K562 (cell line): ENCODE measurements around the gene FIGLA. TPM values are rescaled to one million over a fixed set of nuclear protein-coding genes. Genes with fewer than 3 reads are reported as not detected.

Source experiments
- ATAC-seq: fragments of 200-7000 bp; cut with Tn5 transposase; 3 replicates; pipeline ENCODE4 v1.9.1; 2020; ENCODE audit warnings: moderate library complexity
- BruUV-seq: library from RNA; stranded (reverse); fragments of 400-500 nt; replicated peaks from 2 replicates; lab custom pipeline; 2021; lab: Mats Ljungman, UMichigan
- CTCF ChIA-PET: fragments of 300-600 bp; formaldehyde crosslinking; extraction: SDS; loops from one replicate; lab custom pipeline; 2021; ENCODE audit warnings: low intra/inter-chr PET ratio; lab: Yijun Ruan, JAX
- POLR2A ChIA-PET: fragments of 300-600, 350-650 bp; sonication (Branson Sonifier 250); formaldehyde crosslinking; extraction: SDS; loops from one replicate; lab custom pipeline; 2021; ENCODE audit warnings: antibody characterized with exemption, inconsistent platforms; lab: Yijun Ruan, JAX
- DNase-seq, 4 experiments: peaks; one replicate each; pipeline versions ENCODE4 v3.0.0 to v3.0.0-alpha.2; 2011 to 2018; ENCODE audit warnings: low spot score in 3 of 4, mixed read lengths in 3 of 4; ENCODE audit errors: extremely low read depth in 1 of 4
- FAIRE-seq: peaks from 2 replicates; lab custom pipeline; 2011; peaks lifted over from hg19 to GRCh38; lab: Jason Lieb, UNC
- H2AFZ ChIP-seq: 2 replicates; pipeline ENCODE4 v1.6.0; 2011; ENCODE audit warnings: low read depth, low read length, control low read depth, inconsistent platforms
- H3K27ac ChIP-seq: fragments of 200-600 bp; 3 replicates; pipeline ENCODE4 v1.8.0; 2011; ENCODE audit warnings: low read depth, mild to moderate bottlenecking, control low read depth, inconsistent platforms, low read length, moderate library complexity, mixed read lengths; ENCODE audit errors: extremely low read depth
- H3K27me3 ChIP-seq, 2 experiments: fragments of 300-600 bp in 1 of 2; 2 replicates in 1 of 2; 3 replicates in 1 of 2; pipeline versions ENCODE4 v1.6.0 to v1.8.0; 2011; ENCODE audit warnings: inconsistent platforms in 2 of 2, low read length in 2 of 2, mild to moderate bottlenecking in 1 of 2, mixed read lengths in 1 of 2, moderate library complexity in 1 of 2; ENCODE audit not compliant: control insufficient read depth in 2 of 2, insufficient read depth in 2 of 2
- H3K36me3 ChIP-seq: fragments of 300-600 bp; 3 replicates; pipeline ENCODE4 v1.8.0; 2011; ENCODE audit warnings: mild to moderate bottlenecking, low read length, inconsistent platforms; ENCODE audit not compliant: control insufficient read depth, insufficient read depth
- H3K4me1 ChIP-seq, 2 experiments: fragments of 200-600 bp in 1 of 2; replicated peaks in 1 of 2; 2 replicates in 1 of 2; 3 replicates in 1 of 2; pipeline versions ENCODE4 v1.5.1 to v1.8.0; 2011; ENCODE audit warnings: inconsistent platforms in 2 of 2, low read length in 2 of 2, mild to moderate bottlenecking in 1 of 2, mixed read lengths in 1 of 2, moderate library complexity in 1 of 2; ENCODE audit not compliant: control insufficient read depth in 2 of 2, insufficient read depth in 2 of 2
- H3K4me2 ChIP-seq: 2 replicates; pipeline ENCODE4 v1.6.1; 2011; ENCODE audit warnings: low read length, control low read depth, inconsistent platforms, mixed read lengths; ENCODE audit not compliant: insufficient read depth
- H3K4me3 ChIP-seq: fragments of 200-600 bp; sonication (generic), shearing (Covaris generic); 2 replicates; pipeline ENCODE4 v1.5.1; 2016; ENCODE audit warnings: control low read depth, inconsistent platforms
- H3K79me2 ChIP-seq: fragments of 200-600 bp; 3 replicates; pipeline ENCODE4 v1.8.0; 2011; ENCODE audit warnings: low read length, inconsistent platforms; ENCODE audit not compliant: control insufficient read depth, insufficient read depth
- H3K9ac ChIP-seq, 2 experiments: 2 replicates each; pipeline versions ENCODE4 v1.6.0 to v1.6.1; 2011; ENCODE audit warnings: low read depth in 2 of 2, low read length in 2 of 2, control low read depth in 1 of 2, inconsistent platforms in 1 of 2, mild to moderate bottlenecking in 1 of 2, mixed read lengths in 1 of 2; ENCODE audit not compliant: insufficient read depth in 1 of 2
- H3K9me1 ChIP-seq: one replicate; pipeline ENCODE4 v1.6.0; 2011; ENCODE audit warnings: inconsistent platforms, mild to moderate bottlenecking, low read length, moderate library complexity; ENCODE audit not compliant: control insufficient read depth, insufficient read depth
- H3K9me3 ChIP-seq: replicated peaks from 2 replicates; pipeline ENCODE4 v1.5.1; 2011; ENCODE audit warnings: low read depth, low read length, inconsistent platforms; ENCODE audit not compliant: control insufficient read depth, insufficient read depth
- H4K20me1 ChIP-seq: replicated peaks from 2 replicates; pipeline ENCODE4 v1.6.1; 2011; ENCODE audit warnings: low read length, inconsistent platforms, mixed read lengths; ENCODE audit not compliant: control insufficient read depth, insufficient read depth
- ATF7 ChIP-seq: fragments of 450-650 bp; IDR thresholded peaks from 2 replicates; pipeline ENCODE4 v1.7.1; 2014; ENCODE audit warnings: mild to moderate bottlenecking, moderate library complexity
- BHLHE40 ChIP-seq: IDR thresholded peaks from 2 replicates; pipeline ENCODE4 v1.6.1; 2011; ENCODE audit warnings: low read length, improper control_type of control experiment
- CCNT2 ChIP-seq: IDR thresholded peaks from 2 replicates; pipeline ENCODE4 v1.6.1; 2011; ENCODE audit warnings: borderline replicate concordance, low read depth, mild to moderate bottlenecking, moderate library complexity, mixed read lengths, low read length; ENCODE audit not compliant: insufficient read length; ENCODE audit errors: extremely low read depth
- E2F3 ChIP-seq: fragments of 250-450 bp; sonication (Bioruptor Pico); IDR thresholded peaks from 2 replicates; pipeline ENCODE4 v1.4.0; 2020; ENCODE audit warnings: mild to moderate bottlenecking
- EP300 ChIP-seq: IDR thresholded peaks from 2 replicates; pipeline ENCODE4 v1.6.1; 2012; ENCODE audit warnings: low read length, improper control_type of control experiment
- FUS ChIP-seq: fragments of 200-400 bp; formaldehyde crosslinking; optimal IDR thresholded peaks from 2 replicates; pipeline ENCODE3; 2017; ENCODE audit warnings: low read depth, low read length
- KDM1A ChIP-seq, 2 experiments: fragments of 450-650 bp; IDR thresholded peaks; 2 replicates each; pipeline ENCODE4 v1.6.1; 2016; ENCODE audit warnings: mild to moderate bottlenecking in 2 of 2
- MEIS2 ChIP-seq: fragments of 450-650 bp; IDR thresholded peaks from 2 replicates; pipeline ENCODE4 v1.6.1; 2014; ENCODE audit warnings: mild to moderate bottlenecking; ENCODE audit not compliant: partially characterized antibody
- MTF1 ChIP-seq: fragments of 250-450 bp; sonication (Bioruptor Pico); IDR thresholded peaks from 2 replicates; pipeline ENCODE4 v1.9.0; 2021; ENCODE audit warnings: moderate library complexity, mild to moderate bottlenecking, inconsistent platforms, borderline replicate concordance
- MYC ChIP-seq, 2 experiments: fragments of 250-450 bp in 1 of 2; sonication (Bioruptor Pico) in 1 of 2; IDR thresholded peaks; 2 replicates each; pipeline versions ENCODE4 v1.5.1 to v1.6.1; 2012 to 2021; ENCODE audit warnings: low read depth in 2 of 2, borderline replicate concordance in 1 of 2, improper control_type of control experiment in 1 of 2, low read length in 1 of 2, mild to moderate bottlenecking in 1 of 2, moderate library complexity in 1 of 2
- NCOA2 ChIP-seq, 2 experiments: fragments of 450-650 bp; IDR thresholded peaks; 2 replicates each; pipeline ENCODE4 v1.6.1; 2018; ENCODE audit warnings: mild to moderate bottlenecking in 2 of 2, moderate library complexity in 1 of 2; ENCODE audit not compliant: partially characterized antibody in 2 of 2
- SMARCE1 ChIP-seq: fragments of 450-650 bp; IDR thresholded peaks from 2 replicates; pipeline ENCODE4 v1.7.1; 2016; ENCODE audit warnings: mild to moderate bottlenecking
- WGBS: fragments of 100-300 bp; shearing (Covaris generic); methylation state at CpG from one replicate; pipeline ENCODE4 v1.1.6; 2016; ENCODE audit warnings: low coverage, mixed read lengths; ENCODE audit not compliant: insufficient coverage; ENCODE audit errors: missing lambda C conversion rate; 5-methylcytosine and 5-hydroxymethylcytosine counted together
- in situ Hi-C: fragments of 300-500 bp; cut with MboI; formaldehyde crosslinking; loops from 4 replicates; pipeline ENCODE4 v1.15.0; 2018; ENCODE audit warnings: inconsistent platforms, mixed read lengths
- intact Hi-C: fragments of 100-400 bp; cut with micrococcal nuclease; formaldehyde crosslinking; loops from 2 replicates; pipeline ENCODE4 v1.14.2; 2022
- polyA plus RNA-seq, 8 experiments: library from polyadenylated mRNA; depleted of rRNA in 4 of 8; stranded (reverse) in 5 of 8; unstranded in 3 of 8; fragments of >200 nt; fragmentation: Nextera tagmentation in 2 of 8; fragmentation: Illumina TruSeq in 1 of 8; extraction: Ambion mirVana in 2 of 8; extraction: Trizol in 1 of 8; gene quantifications; 2 replicates each; pipeline versions ENCODE4 v1.2.1 to v1.2.3, GENCODE V29; 2011 to 2014; ENCODE audit warnings: inconsistent platforms in 1 of 8, missing spikeins in 1 of 8
- total RNA-seq, 7 experiments: library from RNA; depleted of rRNA in 6 of 7; stranded (reverse); fragments of >200 nt in 6 of 7; fragmentation: Illumina TruSeq in 2 of 7; extraction: Trizol in 2 of 7; gene quantifications; 2 replicates each; pipeline versions ENCODE4 v1.2.1 to v1.2.3, GENCODE V29; 2011 to 2021; ENCODE audit warnings: low replicate concordance in 1 of 7
- TF ChIP-seq, protein P1 (sequence below): fragments of 450-650 bp; IDR thresholded peaks from 2 replicates; pipeline ENCODE4 v1.6.1; 2017; ENCODE audit warnings: antibody characterized with exemption, mild to moderate bottlenecking
- TF ChIP-seq, protein P2 (sequence below), 2 experiments: fragments of 450-650 bp in 1 of 2; sonication (generic) in 1 of 2; formaldehyde crosslinking in 1 of 2; IDR thresholded peaks in 1 of 2; conservative IDR thresholded peaks in 1 of 2; 2 replicates each; pipeline versions ENCODE4 v1.6.1 to v1.8.1; 2016 to 2023; ENCODE audit warnings: mild to moderate bottlenecking in 2 of 2, moderate library complexity in 2 of 2, inconsistent platforms in 1 of 2, missing genetic modification reagents in 1 of 2

FIGLA gene
- total and polyA plus RNA-seq, 9 of the 15 experiments (the other 6 are each of a cell fraction or from before 2014, with no cell fraction given): not detected

GRCh38 chr2:70785137-70785911 is 5.1 kb downstream of the FIGLA start:
- DNase-seq (peak; percentile 61 to 85 (median 70)), ATAC-seq (peak; percentile 96), FAIRE-seq (peak; percentile 98)
- H3K36me3 ChIP-seq: no peaks in the 10 kb centered on the region
- H3K9me1 ChIP-seq: no peaks in the 10 kb centered on the region
- ChIA-PET POLR2A (interaction anchor here (0.9 to 1.4 kb wide), 3 partner anchors 10 to 99 kb away, joined by 5 to 6 read pairs (median 5); partner anchors contain the start of gene ADD2), CTCF (interaction anchor here (0.7 to 2.0 kb wide), 4 partner anchors 98 to 481 kb away, joined by 3 to 20 read pairs (median 3); no protein-coding TSS in a partner anchor)
- H3K27me3 ChIP-seq: peaks cover 3 to 10% of the 10 kb centered on the region in 2 experiments; a peak in 4 of 5 replicates
- H3K9ac ChIP-seq: no peak overlapping the region
- no peak overlapping the region for H3K27ac ChIP-seq
- no TSS peak for BruUV-seq
- no peak overlapping the region for H3K4me3 ChIP-seq
- H3K9me3 ChIP-seq: no peaks in the 10 kb centered on the region
- in situ Hi-C loops (loop anchor here (25.0 kb wide), 1 partner anchor 473 kb away; the partner anchor contains the start of gene FAM136A), intact Hi-C loops (loop anchor here (1.0 to 10.0 kb wide), 5 partner anchors 77 to 483 kb away; partner anchors contain the start of gene FAM136A)
- H2AFZ ChIP-seq: peak overlapping the region; percentile 65; the same call in 1 of the 2 replicates
- peaks cover 0 to 9% of the 10 kb centered on the region in 2 experiments; a peak in 3 of 5 replicates for H3K4me1 ChIP-seq
- under 1% methylated on average over 7 of the region's 7 CpGs for WGBS
- H4K20me1 ChIP-seq: no peaks in the 10 kb centered on the region
- H3K79me2 ChIP-seq: no peaks in the 10 kb centered on the region
- no peak overlapping the region for H3K4me2 ChIP-seq
- TF ChIP-seq KDM1A (IDR thresholded peaks at IDR 0.05) (0 out of 4 replicates have a peak, but pooled peaks of 1 of the 2 experiments have one; percentile 31), E2F3 (CRISPR knock-in tag) (no peak), MTF1 (CRISPR knock-in tag) (no peak), MYC (IDR thresholded peaks at IDR 0.05; ENCODE audit: low read depth, low read length) (0 out of 2 replicates have a peak, but pooled peaks have one; percentile 18), MYC (CRISPR knock-in tag; IDR thresholded peaks at IDR 0.05; ENCODE audit: borderline replicate concordance, low read depth) (no peak), NCOA2 (IDR thresholded peaks at IDR 0.05; ENCODE audit: partially characterized antibody in 2 of 2) (peak in 1 of 2 experiments; percentile 47), SMARCE1 (peak; percentile 37; the same call in 1 of the 2 replicates), BHLHE40 (peak; percentile 52; the same call in 1 of the 2 replicates), FUS (no peak), EP300 (peak; percentile 63), ATF7 (peak; percentile 21; the same call in 1 of the 2 replicates), MEIS2 (peak; percentile 71), CCNT2 (peak; percentile 21)
- TF ChIP-seq, protein P1, sequence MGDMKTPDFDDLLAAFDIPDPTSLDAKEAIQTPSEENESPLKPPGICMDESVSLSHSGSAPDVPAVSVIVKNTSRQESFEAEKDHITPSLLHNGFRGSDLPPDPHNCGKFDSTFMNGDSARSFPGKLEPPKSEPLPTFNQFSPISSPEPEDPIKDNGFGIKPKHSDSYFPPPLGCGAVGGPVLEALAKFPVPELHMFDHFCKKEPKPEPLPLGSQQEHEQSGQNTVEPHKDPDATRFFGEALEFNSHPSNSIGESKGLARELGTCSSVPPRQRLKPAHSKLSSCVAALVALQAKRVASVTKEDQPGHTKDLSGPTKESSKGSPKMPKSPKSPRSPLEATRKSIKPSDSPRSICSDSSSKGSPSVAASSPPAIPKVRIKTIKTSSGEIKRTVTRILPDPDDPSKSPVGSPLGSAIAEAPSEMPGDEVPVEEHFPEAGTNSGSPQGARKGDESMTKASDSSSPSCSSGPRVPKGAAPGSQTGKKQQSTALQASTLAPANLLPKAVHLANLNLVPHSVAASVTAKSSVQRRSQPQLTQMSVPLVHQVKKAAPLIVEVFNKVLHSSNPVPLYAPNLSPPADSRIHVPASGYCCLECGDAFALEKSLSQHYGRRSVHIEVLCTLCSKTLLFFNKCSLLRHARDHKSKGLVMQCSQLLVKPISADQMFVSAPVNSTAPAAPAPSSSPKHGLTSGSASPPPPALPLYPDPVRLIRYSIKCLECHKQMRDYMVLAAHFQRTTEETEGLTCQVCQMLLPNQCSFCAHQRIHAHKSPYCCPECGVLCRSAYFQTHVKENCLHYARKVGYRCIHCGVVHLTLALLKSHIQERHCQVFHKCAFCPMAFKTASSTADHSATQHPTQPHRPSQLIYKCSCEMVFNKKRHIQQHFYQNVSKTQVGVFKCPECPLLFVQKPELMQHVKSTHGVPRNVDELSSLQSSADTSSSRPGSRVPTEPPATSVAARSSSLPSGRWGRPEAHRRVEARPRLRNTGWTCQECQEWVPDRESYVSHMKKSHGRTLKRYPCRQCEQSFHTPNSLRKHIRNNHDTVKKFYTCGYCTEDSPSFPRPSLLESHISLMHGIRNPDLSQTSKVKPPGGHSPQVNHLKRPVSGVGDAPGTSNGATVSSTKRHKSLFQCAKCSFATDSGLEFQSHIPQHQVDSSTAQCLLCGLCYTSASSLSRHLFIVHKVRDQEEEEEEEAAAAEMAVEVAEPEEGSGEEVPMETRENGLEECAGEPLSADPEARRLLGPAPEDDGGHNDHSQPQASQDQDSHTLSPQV: peak; percentile 36; the same call in 1 of the 2 replicates
- TF ChIP-seq, protein P2, sequence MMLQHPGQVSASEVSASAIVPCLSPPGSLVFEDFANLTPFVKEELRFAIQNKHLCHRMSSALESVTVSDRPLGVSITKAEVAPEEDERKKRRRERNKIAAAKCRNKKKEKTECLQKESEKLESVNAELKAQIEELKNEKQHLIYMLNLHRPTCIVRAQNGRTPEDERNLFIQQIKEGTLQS (IDR thresholded peaks at IDR 0.05): peak; percentile 55
- TF ChIP-seq, protein P2 (CRISPR knock-in tag; conservative IDR thresholded peaks at IDR 0.05): no peak
